GM12874 (cell line): ENCODE data around the gene CPM.

Source experiments
- CTCF ChIP-seq: IDR thresholded peaks from 2 replicates; pipeline ENCODE4 v1.5.1; 2011; ENCODE audit warnings: low read depth, mild to moderate bottlenecking, control low read depth, low read length, moderate library complexity; ENCODE audit not compliant: insufficient read depth

Gene CPM

GRCh38 chr12:68953536-68953935, 20.6 kb upstream of the CPM start:
- TF ChIP-seq CTCF, result no peak

- TF ChIP-seq CTCF, result no peak
Measured at GRCh38 chr12:68951652-68952051, 18.7 kb upstream of the CPM start.

GRCh38 chr12:68950511-68950910, 17.5 kb upstream of the CPM start:
- TF ChIP-seq CTCF, result no peak

- no peak for TF ChIP-seq CTCF
Measured at GRCh38 chr12:68945255-68945654, 12.3 kb upstream of the CPM start.

- TF ChIP-seq CTCF, result no peak
Measured at GRCh38 chr12:68944296-68945076, 11.5 kb upstream of the CPM start.

- TF ChIP-seq CTCF, result no peak
Measured at GRCh38 chr12:68943848-68944247, 10.9 kb upstream of the CPM start.

- TF ChIP-seq CTCF, result no peak
Measured at GRCh38 chr12:68940731-68941130, 7.8 kb upstream of the CPM start.
